B cell (primary cell): Measurements from ENCODE around the gene RARB. TPM values are rescaled to one million over a fixed set of nuclear protein-coding genes. Genes with fewer than 3 reads are reported as not detected.

Experiments
- ATAC-seq: fragments of 200-7000 bp; cut with Tn5 transposase; one replicate; pipeline ENCODE4 v1.10.0; 2021; ENCODE audit warnings: low read depth, mild to moderate bottlenecking, moderate number of reproducible peaks, moderate library complexity
- CTCF ChIA-PET: fragments of 350-600 bp; sonication (Branson Sonifier 250); formaldehyde crosslinking; loops from one replicate; lab custom pipeline; 2021; ENCODE audit warnings: antibody characterized with exemption, inconsistent platforms; lab: Charles Lee
- POLR2A ChIA-PET: fragments of 350-600 bp; sonication (Branson Sonifier 250); formaldehyde crosslinking; loops from one replicate; lab custom pipeline; 2021; ENCODE audit warnings: antibody characterized with exemption; lab: Charles Lee
- DNase-seq: peaks from one replicate; pipeline ENCODE4 v3.0.0; 2013
- H2AFZ ChIP-seq: 2 replicates; pipeline ENCODE4 v1.6.1; 2012; ENCODE audit warnings: mild to moderate bottlenecking, low read depth, low read length; ENCODE audit not compliant: insufficient read depth, poor library complexity, severe bottlenecking
- H3K27ac ChIP-seq, 2 donors: 1 replicate in 1 of 2; 2 replicates in 1 of 2; pipeline ENCODE4 v1.5.1; 2012 to 2013; ENCODE audit warnings: low read length in 2 of 2, mild to moderate bottlenecking in 2 of 2, moderate library complexity in 1 of 2
- H3K27me3 ChIP-seq, 4 experiments: fragments of 200-600 bp in 1 of 4; sonication (generic) in 1 of 4; replicated peaks in 1 of 4; 1 replicate in 2 of 4; 2 replicates in 2 of 4; pipeline versions ENCODE4 v1.6.1 to v1.7.0; 2013 to 2016; ENCODE audit warnings: low read length in 3 of 4, mild to moderate bottlenecking in 2 of 4, mixed read lengths in 1 of 4, moderate library complexity in 1 of 4; ENCODE audit not compliant: insufficient read depth in 4 of 4, control insufficient read depth in 3 of 4; ENCODE audit errors: control extremely low read depth in 1 of 4
- H3K36me3 ChIP-seq, 2 experiments: replicated peaks in 1 of 2; 1 replicate in 1 of 2; 2 replicates in 1 of 2; pipeline versions ENCODE4 v1.6.1 to v1.7.1; 2013; ENCODE audit warnings: low read length in 1 of 2; ENCODE audit not compliant: insufficient read depth in 2 of 2, control insufficient read depth in 1 of 2; ENCODE audit errors: control extremely low read depth in 1 of 2, extremely low read depth in 1 of 2
- H3K4me1 ChIP-seq, 2 donors: fragments of 200-600 bp in 1 of 2; sonication (generic) in 1 of 2; 1 replicate in 1 of 2; 2 replicates in 1 of 2; pipeline versions ENCODE4 v1.5.1 to v1.6.1; 2013 to 2017; ENCODE audit warnings: low read length in 2 of 2; ENCODE audit not compliant: control insufficient read depth in 2 of 2, insufficient read depth in 2 of 2
- H3K4me2 ChIP-seq: replicated peaks from 2 replicates; pipeline ENCODE3; 2012; ENCODE audit warnings: mild to moderate bottlenecking, low read depth, low read length; ENCODE audit not compliant: poor library complexity, severe bottlenecking
- H3K4me3 ChIP-seq, 5 experiments: fragments of 200-600 bp in 1 of 5; sonication (generic) in 1 of 5; 1 replicate in 3 of 5; 2 replicates in 2 of 5; pipeline versions ENCODE4 v1.5.1 to v1.7.0; 2011 to 2016; ENCODE audit warnings: low read length in 4 of 5, mild to moderate bottlenecking in 4 of 5, low read depth in 2 of 5, control low read depth in 1 of 5, moderate library complexity in 1 of 5; ENCODE audit not compliant: insufficient read depth in 1 of 5; ENCODE audit errors: control extremely low read depth in 1 of 5, extremely low read depth in 1 of 5
- H3K79me2 ChIP-seq: fragments of 200-600 bp; sonication (generic); one replicate; pipeline ENCODE4 v1.6.0; 2016; ENCODE audit warnings: low read length; ENCODE audit not compliant: control insufficient read depth, insufficient read depth
- H3K9ac ChIP-seq: fragments of 200-600 bp; sonication (generic); 2 replicates; pipeline ENCODE4 v1.6.1; 2017; ENCODE audit warnings: mild to moderate bottlenecking, low read length, moderate library complexity
- H3K9me3 ChIP-seq, 3 donors: one replicate each; pipeline versions ENCODE4 v1.6.1 to v1.7.1; 2013; ENCODE audit warnings: low read length in 2 of 3; ENCODE audit not compliant: control insufficient read depth in 2 of 3, insufficient read depth in 1 of 3; ENCODE audit errors: control extremely low read depth in 1 of 3
- H4K20me1 ChIP-seq: 2 replicates; pipeline ENCODE4 v1.6.0; 2012; ENCODE audit warnings: mild to moderate bottlenecking, low read length; ENCODE audit not compliant: insufficient read depth, control insufficient read depth, poor library complexity, severe bottlenecking
- H3K27ac Mint-ChIP-seq: one replicate; pipeline ENCODE4 v1.8.0; 2021; ENCODE audit warnings: mixed read lengths
- H3K27me3 Mint-ChIP-seq: one replicate; pipeline ENCODE4 v1.8.0; 2021; ENCODE audit warnings: mixed read lengths
- H3K4me1 Mint-ChIP-seq: one replicate; pipeline ENCODE4 v1.8.0; 2021; ENCODE audit warnings: mixed read lengths
- H3K4me3 Mint-ChIP-seq: one replicate; pipeline ENCODE4 v1.8.0; 2021; ENCODE audit warnings: mixed read lengths
- H3K9me3 Mint-ChIP-seq: one replicate; pipeline ENCODE4 v1.8.0; 2022; ENCODE audit warnings: mixed read lengths; ENCODE audit not compliant: insufficient read depth
- CTCF ChIP-seq: fragments of 200-600 bp; IDR thresholded peaks from one replicate; pipeline ENCODE4 v1.8.0; 2022; ENCODE audit warnings: antibody characterized with exemption, mild to moderate bottlenecking
- EZH2 ChIP-seq: IDR thresholded peaks from 2 replicates; pipeline ENCODE4 v1.6.1; 2012; ENCODE audit warnings: borderline replicate concordance, low read depth, mild to moderate bottlenecking, moderate library complexity, low read length; ENCODE audit not compliant: insufficient read depth, poor library complexity, severe bottlenecking
- WGBS: methylation state at CpG from one replicate; pipeline ENCODE4 v1.1.5; 2013; ENCODE audit warnings: missing lambda C conversion rate; ENCODE audit not compliant: insufficient coverage; 5-methylcytosine and 5-hydroxymethylcytosine counted together
- intact Hi-C: fragments of 100-400 bp; cut with micrococcal nuclease; formaldehyde crosslinking; loops from one replicate; pipeline ENCODE4 v1.10.0; 2022
- polyA plus RNA-seq: library from polyadenylated mRNA; depleted of rRNA; stranded (reverse); fragments of >200 nt; gene quantifications from 2 replicates; pipeline ENCODE4 v1.2.3, GENCODE V29; 2012
- total RNA-seq, 2 donors: library from RNA; stranded (reverse); fragments of 120-200 nt in 1 of 2; gene quantifications; 1 replicate in 1 of 2; 2 replicates in 1 of 2; pipeline versions ENCODE4 v1.2.3 to v1.2.4, GENCODE V29; 2013 to 2022

The RARB gene
- total and polyA plus RNA-seq, 2 donors (not counting 1 experiment from before 2014, with no cell fraction given) = not detected

DNA sequence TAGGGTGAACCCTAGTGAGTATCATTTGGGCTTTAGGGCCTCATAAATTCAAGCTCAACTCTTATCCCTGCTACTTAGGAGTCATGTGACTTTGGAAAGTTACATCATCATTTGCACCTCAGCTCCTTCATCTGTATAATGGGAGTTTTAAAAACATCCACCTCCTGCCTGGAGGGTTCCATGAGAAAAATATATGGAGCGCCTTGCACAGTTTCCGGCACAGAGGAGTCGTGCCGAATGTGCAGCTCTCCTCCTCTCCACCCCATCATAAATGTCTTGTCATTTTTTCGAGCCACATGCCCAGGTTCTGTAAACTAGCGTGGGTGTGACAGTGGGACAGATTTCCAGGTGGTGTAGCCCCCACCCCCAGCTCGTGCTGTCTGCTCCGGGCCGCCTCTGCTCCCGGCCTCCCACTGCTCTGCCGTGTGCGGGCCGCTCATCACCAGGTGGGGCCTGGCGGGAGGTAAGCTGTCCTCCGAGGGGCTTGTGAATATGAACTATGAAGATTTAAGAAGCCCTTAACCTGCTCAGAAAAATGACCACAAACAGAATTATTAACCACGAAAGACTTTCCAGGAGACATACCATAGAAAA is 146.2 kb downstream of the RARB start:
- no peak for ATAC-seq
- no peak overlapping the region for H2AFZ ChIP-seq
- no peak overlapping the region for H3K4me3 ChIP-seq
- ChIA-PET POLR2A (no interaction called here), CTCF (no interaction called here)
- no peaks in the 10 kb centered on the region for H3K36me3 ChIP-seq
- no peak for TF ChIP-seq CTCF
- TF ChIP-seq EZH2 = no peak
- no peaks in the 10 kb centered on the region for H4K20me1 ChIP-seq
- H3K79me2 ChIP-seq = no peaks in the 10 kb centered on the region
- no peak overlapping the region for H3K4me2 ChIP-seq
- no peaks in the 10 kb centered on the region for H3K4me1 ChIP-seq
- Mint-ChIP-seq H3K4me3 (no peak overlapping the region), H3K4me1 (no peaks in the 10 kb centered on the region), H3K9me3 (no peaks in the 10 kb centered on the region), H3K27me3 (peaks cover 14% of the 10 kb centered on the region), H3K27ac (no peak overlapping the region)
- H3K9ac ChIP-seq = no peak overlapping the region
- H3K9me3 ChIP-seq = no peaks in the 10 kb centered on the region
- intact Hi-C loops = no loop called here
- no peak overlapping the region for H3K27ac ChIP-seq
- no peaks in the 10 kb centered on the region for H3K27me3 ChIP-seq
- 94% methylated on average over 10 of the region's 16 CpGs for WGBS
- no peak for DNase-seq

DNA sequence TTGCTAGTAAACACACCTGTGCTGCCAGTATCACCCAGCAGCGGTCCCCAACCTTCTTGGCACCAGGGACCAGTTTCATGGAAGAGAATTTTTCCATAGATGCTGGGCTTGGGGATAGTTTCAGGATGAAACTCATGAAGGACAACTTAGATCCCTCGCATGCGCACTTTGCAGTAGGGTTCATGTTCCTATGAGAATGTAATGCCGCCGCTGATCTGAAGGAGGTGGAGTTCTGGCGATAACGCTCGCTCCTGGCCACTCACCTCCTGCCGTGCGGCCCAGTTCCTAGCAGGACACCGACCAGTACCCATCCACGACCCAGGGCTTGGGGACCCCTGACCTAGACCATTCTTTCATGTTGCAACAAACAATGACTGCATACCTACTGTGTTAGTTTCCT is 146.9 kb downstream of the RARB start:
- no peaks in the 10 kb centered on the region for H3K9me3 ChIP-seq
- no peaks in the 10 kb centered on the region for H3K4me1 ChIP-seq
- ATAC-seq (no peak), DNase-seq (no peak)
- H3K4me1 Mint-ChIP-seq = no peaks in the 10 kb centered on the region
- no peaks in the 10 kb centered on the region for H3K9me3 Mint-ChIP-seq
- no peak overlapping the region for H2AFZ ChIP-seq
- peaks cover 14% of the 10 kb centered on the region for H3K27me3 Mint-ChIP-seq
- no peak overlapping the region for H3K4me3 ChIP-seq
- POLR2A ChIA-PET = no interaction called here
- H3K27ac Mint-ChIP-seq = no peak overlapping the region
- intact Hi-C loops = no loop called here
- WGBS = 83% methylated on average over 5 of the region's 12 CpGs
- no peak overlapping the region for H3K27ac ChIP-seq
- no peak overlapping the region for H3K4me2 ChIP-seq
- H4K20me1 ChIP-seq = no peaks in the 10 kb centered on the region
- no peaks in the 10 kb centered on the region for H3K27me3 ChIP-seq
- no peak overlapping the region for H3K4me3 Mint-ChIP-seq
- CTCF ChIA-PET = no interaction called here
- TF ChIP-seq CTCF (no peak), EZH2 (no peak)
- no peaks in the 10 kb centered on the region for H3K36me3 ChIP-seq
- H3K79me2 ChIP-seq = no peaks in the 10 kb centered on the region
- no peak overlapping the region for H3K9ac ChIP-seq
